ENCODE data around the gene C10orf67.

The C10orf67 gene

DNA sequence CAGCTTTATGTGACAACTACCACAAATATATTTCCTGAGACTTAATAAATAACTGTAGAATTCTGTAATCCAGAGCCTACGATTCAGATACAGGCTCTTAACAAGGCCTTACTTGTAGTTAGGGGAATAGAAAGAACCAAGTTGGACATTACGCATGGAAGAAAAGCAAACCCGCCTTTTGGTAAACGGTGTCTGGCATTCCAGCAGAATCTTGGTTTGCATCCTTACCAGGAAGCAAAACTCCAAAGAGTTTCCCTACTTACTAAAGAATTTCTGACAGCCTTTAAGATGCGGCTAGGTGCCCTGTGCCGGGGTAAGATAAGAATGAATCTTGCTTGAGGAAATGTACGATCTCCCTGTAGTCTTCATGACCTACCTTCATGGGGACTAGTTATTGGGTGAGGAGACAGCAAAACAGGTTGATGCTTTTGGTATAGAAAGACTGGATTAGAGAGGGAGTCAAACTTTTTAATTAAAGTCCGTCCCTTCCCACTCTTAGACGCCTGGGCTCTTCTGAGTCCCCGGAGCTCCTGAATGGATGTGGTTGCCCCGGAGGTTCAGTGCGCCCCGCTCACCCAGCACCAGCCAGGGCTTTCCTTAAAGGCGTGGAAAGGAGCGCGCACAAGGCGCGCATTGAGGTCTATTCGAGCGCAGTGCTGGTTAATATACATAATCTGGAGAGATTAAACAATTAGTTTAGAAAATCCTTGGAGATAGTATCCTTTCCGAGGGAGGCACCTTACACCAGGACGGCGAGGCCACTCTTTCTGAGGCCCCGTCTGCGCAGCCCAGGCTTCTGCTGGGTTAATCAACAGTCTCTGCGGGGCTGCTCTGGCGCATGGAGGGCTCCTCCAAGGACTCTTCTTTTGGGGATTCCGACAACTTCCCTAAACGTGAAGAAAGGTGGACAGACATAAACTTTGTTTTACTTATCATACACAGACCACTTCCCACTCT lies 140.9 kb downstream of the C10orf67 start:
- DNase-seq = no peak
- H3K27me3 ChIP-seq (ENCODE audit: insufficient read depth, low read length, poor library complexity) = no peaks in the 10 kb centered on the region
- H2AFZ ChIP-seq (ENCODE audit: low read depth, low read length) = no peak overlapping the region
- H4K20me1 ChIP-seq (ENCODE audit: insufficient read depth, low read length) = no peaks in the 10 kb centered on the region
- no peak overlapping the region for H3K4me2 ChIP-seq (ENCODE audit: insufficient read depth, low read length)
- no peak overlapping the region for H3K4me3 ChIP-seq (ENCODE audit: low read depth in 1 of 2, low read length in 2 of 2)
- no peaks in the 10 kb centered on the region for H3K79me2 ChIP-seq (ENCODE audit: insufficient read depth, low read length)
- H3K4me1 ChIP-seq (ENCODE audit: insufficient read depth, low read length) = no peaks in the 10 kb centered on the region
- no peak overlapping the region for H3K9ac ChIP-seq (ENCODE audit: low read depth, low read length)
- H3K27ac ChIP-seq (ENCODE audit: low read length) = no peak overlapping the region
- TF ChIP-seq, protein P1, sequence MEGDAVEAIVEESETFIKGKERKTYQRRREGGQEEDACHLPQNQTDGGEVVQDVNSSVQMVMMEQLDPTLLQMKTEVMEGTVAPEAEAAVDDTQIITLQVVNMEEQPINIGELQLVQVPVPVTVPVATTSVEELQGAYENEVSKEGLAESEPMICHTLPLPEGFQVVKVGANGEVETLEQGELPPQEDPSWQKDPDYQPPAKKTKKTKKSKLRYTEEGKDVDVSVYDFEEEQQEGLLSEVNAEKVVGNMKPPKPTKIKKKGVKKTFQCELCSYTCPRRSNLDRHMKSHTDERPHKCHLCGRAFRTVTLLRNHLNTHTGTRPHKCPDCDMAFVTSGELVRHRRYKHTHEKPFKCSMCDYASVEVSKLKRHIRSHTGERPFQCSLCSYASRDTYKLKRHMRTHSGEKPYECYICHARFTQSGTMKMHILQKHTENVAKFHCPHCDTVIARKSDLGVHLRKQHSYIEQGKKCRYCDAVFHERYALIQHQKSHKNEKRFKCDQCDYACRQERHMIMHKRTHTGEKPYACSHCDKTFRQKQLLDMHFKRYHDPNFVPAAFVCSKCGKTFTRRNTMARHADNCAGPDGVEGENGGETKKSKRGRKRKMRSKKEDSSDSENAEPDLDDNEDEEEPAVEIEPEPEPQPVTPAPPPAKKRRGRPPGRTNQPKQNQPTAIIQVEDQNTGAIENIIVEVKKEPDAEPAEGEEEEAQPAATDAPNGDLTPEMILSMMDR (IDR thresholded peaks at IDR 0.05; ENCODE audit: borderline replicate concordance, extremely low read depth, low read length, poor library complexity, severe bottlenecking) = no peak
- no peak for TF ChIP-seq EZH2 (IDR thresholded peaks at IDR 0.05; ENCODE audit: borderline replicate concordance, low read depth, low read length, severe bottlenecking)
- H3K36me3 ChIP-seq (ENCODE audit: insufficient read depth, low read length) = no peaks in the 10 kb centered on the region
- H3K9me3 ChIP-seq (ENCODE audit: insufficient read depth, low read length, severe bottlenecking) = no peaks in the 10 kb centered on the region
- no peak for ATAC-seq (ENCODE audit: insufficient read depth, low read depth)

DNA sequence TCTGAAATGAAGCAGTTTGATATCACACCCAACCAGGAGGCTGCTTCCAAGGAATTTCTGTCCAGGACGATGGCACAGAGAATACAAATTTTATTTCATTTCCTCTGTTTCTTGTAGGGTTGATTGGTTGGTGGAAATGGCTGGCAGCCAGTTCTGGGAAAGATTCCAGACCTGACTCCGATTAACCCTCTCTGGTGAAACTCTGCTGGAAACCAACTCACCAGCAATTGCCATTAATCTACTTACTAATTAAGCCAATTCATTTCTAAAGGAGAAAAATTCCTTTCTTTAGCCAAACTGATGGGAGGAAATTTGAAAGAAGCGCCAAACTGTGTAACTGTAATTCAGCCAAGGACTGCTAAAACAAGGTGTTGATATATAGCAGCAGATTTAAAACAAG lies 141.8 kb downstream of the C10orf67 start:
- H2AFZ ChIP-seq (ENCODE audit: low read depth, low read length) = no peak overlapping the region
- TF ChIP-seq, protein P1 (IDR thresholded peaks at IDR 0.05; ENCODE audit: borderline replicate concordance, extremely low read depth, low read length, poor library complexity, severe bottlenecking) = no peak
- TF ChIP-seq EZH2 (IDR thresholded peaks at IDR 0.05; ENCODE audit: borderline replicate concordance, low read depth, low read length, severe bottlenecking) = no peak
- DNase-seq = no peak
- H3K36me3 ChIP-seq (ENCODE audit: insufficient read depth, low read length) = no peaks in the 10 kb centered on the region
- ATAC-seq (ENCODE audit: insufficient read depth, low read depth) = no peak
- H3K27me3 ChIP-seq (ENCODE audit: insufficient read depth, low read length, poor library complexity) = no peaks in the 10 kb centered on the region
- no peak overlapping the region for H3K27ac ChIP-seq (ENCODE audit: low read length)
- H3K79me2 ChIP-seq (ENCODE audit: insufficient read depth, low read length) = no peaks in the 10 kb centered on the region
- H3K9me3 ChIP-seq (ENCODE audit: insufficient read depth, low read length, severe bottlenecking) = no peaks in the 10 kb centered on the region
- H3K4me1 ChIP-seq (ENCODE audit: insufficient read depth, low read length) = no peaks in the 10 kb centered on the region
- H3K4me3 ChIP-seq (ENCODE audit: low read depth in 1 of 2, low read length in 2 of 2) = no peak overlapping the region
- no peaks in the 10 kb centered on the region for H4K20me1 ChIP-seq (ENCODE audit: insufficient read depth, low read length)
- H3K4me2 ChIP-seq (ENCODE audit: insufficient read depth, low read length) = no peak overlapping the region
- no peak overlapping the region for H3K9ac ChIP-seq (ENCODE audit: low read depth, low read length)

DNA sequence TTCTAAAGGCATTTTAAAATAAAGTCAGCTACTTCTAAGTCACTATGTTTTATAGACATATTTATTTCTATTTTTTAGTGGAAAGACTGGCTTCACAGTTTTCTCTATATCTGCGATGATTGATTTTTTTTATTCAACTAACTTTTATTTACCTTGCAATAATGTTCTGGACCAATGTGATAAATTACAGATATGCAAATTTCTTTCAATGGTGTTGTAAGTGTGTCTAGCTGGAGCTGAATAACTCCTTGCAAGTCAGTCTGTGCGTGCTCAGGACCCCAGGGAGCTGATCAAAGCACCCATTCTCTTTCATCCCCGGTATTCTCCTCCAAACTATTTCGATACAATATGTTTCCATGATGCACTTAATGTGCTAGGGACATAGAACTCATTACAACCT lies 142.8 kb downstream of the C10orf67 start:
- no peaks in the 10 kb centered on the region for H3K9me3 ChIP-seq (ENCODE audit: insufficient read depth, low read length, severe bottlenecking)
- DNase-seq = no peak
- H3K27ac ChIP-seq (ENCODE audit: low read length) = no peak overlapping the region
- ATAC-seq (ENCODE audit: insufficient read depth, low read depth) = no peak
- no peak overlapping the region for H3K4me3 ChIP-seq (ENCODE audit: low read depth in 1 of 2, low read length in 2 of 2)
- H4K20me1 ChIP-seq (ENCODE audit: insufficient read depth, low read length) = no peaks in the 10 kb centered on the region
- no peak overlapping the region for H2AFZ ChIP-seq (ENCODE audit: low read depth, low read length)
- TF ChIP-seq, protein P1 (IDR thresholded peaks at IDR 0.05; ENCODE audit: borderline replicate concordance, extremely low read depth, low read length, poor library complexity, severe bottlenecking) = no peak
- TF ChIP-seq EZH2 (IDR thresholded peaks at IDR 0.05; ENCODE audit: borderline replicate concordance, low read depth, low read length, severe bottlenecking) = no peak
- H3K79me2 ChIP-seq (ENCODE audit: insufficient read depth, low read length) = no peaks in the 10 kb centered on the region
- H3K4me1 ChIP-seq (ENCODE audit: insufficient read depth, low read length) = no peaks in the 10 kb centered on the region
- H3K27me3 ChIP-seq (ENCODE audit: insufficient read depth, low read length, poor library complexity) = no peaks in the 10 kb centered on the region
- H3K36me3 ChIP-seq (ENCODE audit: insufficient read depth, low read length) = no peaks in the 10 kb centered on the region
- H3K4me2 ChIP-seq (ENCODE audit: insufficient read depth, low read length) = no peak overlapping the region
- no peak overlapping the region for H3K9ac ChIP-seq (ENCODE audit: low read depth, low read length)
